Lung (tissue), 12 donors: Measurements from ENCODE around the gene GLIS2. TPM values are rescaled to one million over a fixed set of nuclear protein-coding genes. Genes with fewer than 3 reads are reported as not detected.

Source experiments
- ATAC-seq: fragments of 200-7000 bp; cut with Tn5 transposase; one replicate; pipeline ENCODE4 v1.9.1; 2020; ENCODE audit warnings: moderate number of reproducible peaks; ENCODE audit not compliant: insufficient read depth, low FRiP score
- DNase-seq, 3 donors: peaks; one replicate each; pipeline ENCODE4 v3.0.0-alpha.2; 2013 to 2017
- H3K27ac ChIP-seq, 2 donors: one replicate each; pipeline ENCODE4 v1.5.1; 2013; ENCODE audit warnings: mild to moderate bottlenecking in 2 of 2, moderate library complexity in 2 of 2, control low read depth in 1 of 2, inconsistent platforms in 1 of 2, low read depth in 1 of 2, low read length in 1 of 2
- H3K27me3 ChIP-seq, 3 donors: one replicate each; pipeline ENCODE4 v1.5.1; 2013; ENCODE audit warnings: low read length in 2 of 3; ENCODE audit not compliant: control insufficient read depth in 3 of 3, insufficient read depth in 3 of 3
- H3K36me3 ChIP-seq, 4 donors: one replicate each; pipeline ENCODE4 v1.5.1; 2013; ENCODE audit warnings: low read length in 4 of 4, mild to moderate bottlenecking in 1 of 4, moderate library complexity in 1 of 4; ENCODE audit not compliant: control insufficient read depth in 4 of 4, insufficient read depth in 4 of 4
- H3K4me1 ChIP-seq, 5 donors: one replicate each; pipeline ENCODE4 v1.5.1; 2013; ENCODE audit warnings: low read length in 5 of 5, mild to moderate bottlenecking in 2 of 5, moderate library complexity in 1 of 5; ENCODE audit not compliant: control insufficient read depth in 5 of 5, insufficient read depth in 5 of 5
- H3K4me3 ChIP-seq: one replicate; pipeline ENCODE4 v1.5.1; 2013; ENCODE audit warnings: mild to moderate bottlenecking, control low read depth, moderate library complexity
- H3K9ac ChIP-seq, 2 donors: one replicate each; pipeline ENCODE4 v1.5.1; 2013; ENCODE audit warnings: low read length in 2 of 2, control low read depth in 1 of 2; ENCODE audit not compliant: insufficient read depth in 1 of 2
- H3K9me3 ChIP-seq, 4 donors: one replicate each; pipeline ENCODE4 v1.5.1; 2013; ENCODE audit warnings: low read length in 3 of 4, mild to moderate bottlenecking in 1 of 4, moderate library complexity in 1 of 4; ENCODE audit not compliant: control insufficient read depth in 4 of 4, insufficient read depth in 3 of 4
- WGBS, 2 donors: extraction: QIAGEN DNeasy Blood & Tissue Kit; methylation state at CpG; one replicate each; pipeline ENCODE4 v1.1.7; 2013; 5-methylcytosine and 5-hydroxymethylcytosine counted together
- polyA plus RNA-seq, 2 donors: library from polyadenylated mRNA; stranded (reverse); fragments of 200-250 nt; gene quantifications; one replicate each; pipeline ENCODE4 v1.2.1, GENCODE V29; 2013
- total RNA-seq, 2 donors: library from RNA; depleted of rRNA in 1 of 2; stranded (reverse); fragments of >200 nt in 1 of 2; gene quantifications; one replicate each; pipeline ENCODE4 v1.2.1, GENCODE V29; 2014 to 2021
- TF ChIP-seq, protein P1 (sequence below): IDR thresholded peaks from 2 replicates; pipeline ENCODE4 v1.5.1; 2012; ENCODE audit warnings: mild to moderate bottlenecking; ENCODE audit errors: control extremely low read depth, extremely low read depth
- donor health status: control.
- donor health status: control.
- donor health status: Bipolar disorder and iron deficiency.
- donor health status: healthy.
- donor health status: DM: yes; HTN: yes; CAD: no.

Gene GLIS2
- total and polyA plus RNA-seq, 4 donors, result 8.8 to 25.5 (median 14.9) TPM

DNA sequence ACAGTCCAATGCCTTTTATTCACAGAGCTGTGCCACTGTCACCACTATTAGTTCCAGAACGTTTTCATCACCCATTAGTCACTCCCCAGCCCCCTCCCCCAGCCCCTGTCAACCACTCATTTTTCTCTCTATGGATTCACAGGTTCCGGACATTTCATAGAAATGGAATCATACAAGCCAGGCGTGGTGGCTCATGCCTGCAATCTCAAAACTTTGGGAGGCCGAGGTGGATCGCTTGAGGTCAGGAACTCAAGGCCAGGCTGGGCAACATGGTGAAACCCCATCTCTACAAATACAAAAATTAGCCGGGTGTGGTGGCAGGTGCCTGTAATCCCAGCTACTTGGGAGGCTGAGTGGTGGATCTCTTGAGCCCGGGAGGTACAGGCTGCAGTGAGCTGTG is 36.0 kb downstream of the GLIS2 start:
- H3K9ac ChIP-seq, result no peak overlapping the region
- WGBS, 2 donors, result 80 to 82% methylated on average over 7 of the region's 7 CpGs

DNA sequence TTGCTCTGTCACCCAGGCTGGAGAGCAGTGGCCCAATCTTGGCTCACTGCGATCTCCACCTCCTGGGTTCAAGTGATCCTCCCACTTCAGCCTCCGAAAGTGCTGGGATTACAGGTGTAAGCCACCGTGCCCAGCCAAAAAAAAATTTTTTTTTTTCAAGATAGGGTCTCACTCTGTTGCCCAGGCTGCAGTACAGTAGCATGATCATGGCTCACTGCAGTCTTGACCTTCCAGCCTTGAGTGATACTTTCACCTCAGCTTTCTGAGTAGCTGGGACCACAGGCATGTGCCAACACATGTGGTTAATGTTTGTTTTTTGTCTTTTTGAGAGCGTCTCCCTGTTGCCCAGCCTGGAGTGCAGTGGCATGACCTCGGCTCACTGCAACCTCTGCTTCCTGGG is 37.0 kb downstream of the GLIS2 start:
- Histone ChIP-seq H3K4me1 (peaks cover 0 to 12% (median 0%) of the 10 kb centered on the region in 5 donors), H3K4me3 (no peak overlapping the region), H3K36me3 (peaks cover 0 to 15% (median 0%) of the 10 kb centered on the region in 4 donors), H3K27ac (no peak overlapping the region), H3K9ac (no peak overlapping the region), H3K27me3 (no peaks in the 10 kb centered on the region), H3K9me3 (no peaks in the 10 kb centered on the region)
- 80% methylated on average over 5 of the region's 5 CpGs for WGBS, 2 donors
- TF ChIP-seq, protein P1, sequence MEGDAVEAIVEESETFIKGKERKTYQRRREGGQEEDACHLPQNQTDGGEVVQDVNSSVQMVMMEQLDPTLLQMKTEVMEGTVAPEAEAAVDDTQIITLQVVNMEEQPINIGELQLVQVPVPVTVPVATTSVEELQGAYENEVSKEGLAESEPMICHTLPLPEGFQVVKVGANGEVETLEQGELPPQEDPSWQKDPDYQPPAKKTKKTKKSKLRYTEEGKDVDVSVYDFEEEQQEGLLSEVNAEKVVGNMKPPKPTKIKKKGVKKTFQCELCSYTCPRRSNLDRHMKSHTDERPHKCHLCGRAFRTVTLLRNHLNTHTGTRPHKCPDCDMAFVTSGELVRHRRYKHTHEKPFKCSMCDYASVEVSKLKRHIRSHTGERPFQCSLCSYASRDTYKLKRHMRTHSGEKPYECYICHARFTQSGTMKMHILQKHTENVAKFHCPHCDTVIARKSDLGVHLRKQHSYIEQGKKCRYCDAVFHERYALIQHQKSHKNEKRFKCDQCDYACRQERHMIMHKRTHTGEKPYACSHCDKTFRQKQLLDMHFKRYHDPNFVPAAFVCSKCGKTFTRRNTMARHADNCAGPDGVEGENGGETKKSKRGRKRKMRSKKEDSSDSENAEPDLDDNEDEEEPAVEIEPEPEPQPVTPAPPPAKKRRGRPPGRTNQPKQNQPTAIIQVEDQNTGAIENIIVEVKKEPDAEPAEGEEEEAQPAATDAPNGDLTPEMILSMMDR, result no peak
- ATAC-seq (no peak), DNase-seq (no peak)

More for the DNA sequence above, 36.0 kb downstream of the GLIS2 start:
- ATAC-seq (no peak), DNase-seq (no peak)
- Histone ChIP-seq H3K4me1 (peaks cover 0 to 12% (median 0%) of the 10 kb centered on the region in 5 donors), H3K36me3 (peaks cover 0 to 12% (median 0%) of the 10 kb centered on the region in 4 donors), H3K27ac (no peak overlapping the region), H3K27me3 (no peaks in the 10 kb centered on the region), H3K9me3 (no peaks in the 10 kb centered on the region), H3K4me3 (no peak overlapping the region)
- TF ChIP-seq, protein P1, result no peak

DNA sequence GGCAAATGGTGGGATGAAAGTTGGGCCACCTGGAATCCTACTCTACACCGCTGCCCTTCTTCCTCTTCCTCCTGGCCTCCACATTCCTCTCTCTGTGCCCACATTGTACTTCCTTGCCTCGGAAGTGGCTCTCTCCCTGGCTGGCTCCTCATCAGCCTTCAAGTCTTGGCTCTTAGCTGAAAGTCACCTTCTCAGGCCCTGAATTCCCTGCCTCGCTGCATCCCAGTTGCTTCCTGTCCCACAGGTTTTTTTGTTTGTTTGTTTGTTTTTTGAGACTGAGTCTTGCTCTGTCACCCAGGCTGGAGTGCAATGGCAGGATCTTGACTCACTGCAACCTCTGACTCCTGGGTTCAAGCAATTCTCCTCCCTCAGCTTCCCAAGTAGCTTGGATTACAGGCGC is 37.8 kb downstream of the GLIS2 start:
- H3K9ac ChIP-seq, result no peak overlapping the region
- TF ChIP-seq, protein P1, result no peak
- 84% methylated on average over 4 of the region's 4 CpGs for WGBS, 2 donors
- ATAC-seq (no peak), DNase-seq (no peak)
- H3K36me3 ChIP-seq, result peaks cover 0 to 20% (median 0%) of the 10 kb centered on the region in 4 donors
- H3K4me3 ChIP-seq, result no peak overlapping the region
- H3K27ac ChIP-seq, result no peak overlapping the region
- H3K27me3 ChIP-seq, result no peaks in the 10 kb centered on the region
- no peaks in the 10 kb centered on the region for H3K9me3 ChIP-seq
- peaks cover 0 to 12% (median 0%) of the 10 kb centered on the region in 5 donors for H3K4me1 ChIP-seq
